ENCODE results near the gene USP30.

DNA sequence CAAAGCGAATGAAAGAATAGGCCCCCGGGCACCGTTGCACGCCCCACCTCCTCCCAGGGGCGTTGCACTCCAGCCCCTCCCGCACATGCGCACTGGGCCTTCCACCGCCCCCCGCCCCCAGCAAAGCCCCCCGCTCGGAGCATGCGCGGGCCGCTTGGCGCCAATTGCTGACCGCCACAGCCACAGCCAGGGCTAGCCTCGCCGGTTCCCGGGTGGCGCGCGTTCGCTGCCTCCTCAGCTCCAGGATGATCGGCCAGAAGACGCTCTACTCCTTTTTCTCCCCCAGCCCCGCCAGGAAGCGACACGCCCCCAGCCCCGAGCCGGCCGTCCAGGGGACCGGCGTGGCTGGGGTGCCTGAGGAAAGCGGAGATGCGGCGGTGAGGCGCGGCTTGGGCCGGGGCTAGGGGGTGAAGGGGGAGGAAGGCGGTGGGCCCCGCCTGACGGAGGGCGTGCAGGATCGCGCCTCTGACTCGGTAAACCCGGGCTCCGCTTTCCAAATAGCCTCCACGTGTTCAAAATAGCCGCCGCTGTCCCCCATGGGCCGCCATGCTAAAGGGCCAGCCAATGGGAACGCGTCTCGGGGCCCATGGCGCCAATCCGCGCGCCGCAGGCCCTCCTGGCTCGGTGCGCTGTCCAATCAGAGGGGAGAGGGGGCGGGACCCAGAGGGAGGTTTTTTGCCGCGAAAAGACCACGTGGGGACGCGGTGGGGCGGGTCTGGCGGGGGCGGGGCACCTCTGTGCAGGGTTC lies 45.2 kb downstream of the USP30 start, which contains the start of gene UNG:
- TF ChIP-seq, protein P1, sequence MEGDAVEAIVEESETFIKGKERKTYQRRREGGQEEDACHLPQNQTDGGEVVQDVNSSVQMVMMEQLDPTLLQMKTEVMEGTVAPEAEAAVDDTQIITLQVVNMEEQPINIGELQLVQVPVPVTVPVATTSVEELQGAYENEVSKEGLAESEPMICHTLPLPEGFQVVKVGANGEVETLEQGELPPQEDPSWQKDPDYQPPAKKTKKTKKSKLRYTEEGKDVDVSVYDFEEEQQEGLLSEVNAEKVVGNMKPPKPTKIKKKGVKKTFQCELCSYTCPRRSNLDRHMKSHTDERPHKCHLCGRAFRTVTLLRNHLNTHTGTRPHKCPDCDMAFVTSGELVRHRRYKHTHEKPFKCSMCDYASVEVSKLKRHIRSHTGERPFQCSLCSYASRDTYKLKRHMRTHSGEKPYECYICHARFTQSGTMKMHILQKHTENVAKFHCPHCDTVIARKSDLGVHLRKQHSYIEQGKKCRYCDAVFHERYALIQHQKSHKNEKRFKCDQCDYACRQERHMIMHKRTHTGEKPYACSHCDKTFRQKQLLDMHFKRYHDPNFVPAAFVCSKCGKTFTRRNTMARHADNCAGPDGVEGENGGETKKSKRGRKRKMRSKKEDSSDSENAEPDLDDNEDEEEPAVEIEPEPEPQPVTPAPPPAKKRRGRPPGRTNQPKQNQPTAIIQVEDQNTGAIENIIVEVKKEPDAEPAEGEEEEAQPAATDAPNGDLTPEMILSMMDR (conservative IDR thresholded peaks at IDR 0.05; ENCODE audit: low read depth, low read length), result no peak
- TF ChIP-seq EZH2 (IDR thresholded peaks at IDR 0.05; ENCODE audit: borderline replicate concordance, low read depth, low read length, poor library complexity, severe bottlenecking), result no peak

All from A673 (cell line).